OCI-LY3 (cell line): ENCODE measurements around the gene GMPPA.
A peak's percentile ranks its signal among the peaks of the same experiment; 100 is the strongest.

Experiments used
- H2AFZ ChIP-seq: fragments of 200-600, 300-600 bp; shearing (Covaris generic); 2 replicates; pipeline ENCODE4 v1.6.0; 2014; ENCODE audit warnings: antibody characterized with exemption, low read depth, low read length
- H3K27ac ChIP-seq: fragments of 200-600, 300-600 bp; sonication (generic); 2 replicates; pipeline ENCODE4 v1.5.1; 2014; ENCODE audit warnings: mild to moderate bottlenecking, low read length, moderate library complexity, mixed read lengths
- H3K27me3 ChIP-seq: fragments of 200-600, 300-600 bp; sonication (generic); 2 replicates; pipeline ENCODE4 v1.6.1; 2014; ENCODE audit warnings: low read depth, low read length, mixed read lengths
- H3K36me3 ChIP-seq: fragments of 200-600, 300-600 bp; sonication (generic); replicated peaks from 2 replicates; pipeline ENCODE3; 2014; ENCODE audit warnings: low read depth, low read length, mixed read lengths
- H3K4me1 ChIP-seq: fragments of 300-600, 200-600 bp; sonication (generic); 2 replicates; pipeline ENCODE4 v1.6.1; 2014; ENCODE audit warnings: low read length, mixed read lengths
- H3K4me2 ChIP-seq: fragments of 200-600, 300-600 bp; sonication (generic); 2 replicates; pipeline ENCODE4 v1.6.1; 2014; ENCODE audit warnings: low read length, mixed read lengths
- H3K4me3 ChIP-seq: fragments of 300-600, 200-600 bp; sonication (generic); 2 replicates; pipeline ENCODE4 v1.5.1; 2014; ENCODE audit warnings: antibody characterized with exemption, mild to moderate bottlenecking, low read length, moderate library complexity
- H3K79me2 ChIP-seq: fragments of 300-600, 200-600 bp; shearing (Covaris generic); 2 replicates; pipeline ENCODE4 v1.6.1; 2014; ENCODE audit warnings: mild to moderate bottlenecking, low read length, mixed read lengths
- H3K9ac ChIP-seq: fragments of 300-600, 200-600 bp; shearing (Covaris generic); 2 replicates; pipeline ENCODE4 v1.6.0; 2014; ENCODE audit warnings: mild to moderate bottlenecking, low read length, moderate library complexity
- H3K9me3 ChIP-seq: fragments of 200-600, 300-600 bp; shearing (Covaris generic); 2 replicates; pipeline ENCODE4 v1.6.1; 2014; ENCODE audit warnings: low read length, mixed read lengths; ENCODE audit not compliant: insufficient read depth
- H4K20me1 ChIP-seq: fragments of 200-600, 300-600 bp; sonication (generic); 2 replicates; pipeline ENCODE4 v1.6.1; 2016; ENCODE audit warnings: low read length, mixed read lengths; ENCODE audit not compliant: insufficient read depth
- CTCF ChIP-seq: fragments of 200-600, 300-600 bp; sonication (generic); IDR thresholded peaks from 2 replicates; pipeline ENCODE4 v1.5.1; 2014; ENCODE audit warnings: antibody characterized with exemption, low read length, low read depth
- EZH2phosphoT487 ChIP-seq: fragments of 200-600 bp; shearing (Covaris generic); IDR thresholded peaks from 2 replicates; pipeline ENCODE4 v1.6.1; 2018; ENCODE audit warnings: antibody characterized with exemption, mixed run types, low read depth

The GMPPA gene

GRCh38 chr2:219497495-219498279 lies 1.0 kb upstream of the GMPPA start:
- Histone ChIP-seq H3K4me1 (peaks cover 11% of the 10 kb centered on the region), H3K9ac (peak overlapping the region; percentile 88)

GRCh38 chr2:219499058-219499307 lies 292 bp downstream of the GMPPA start:
- H4K20me1 ChIP-seq = no peaks in the 10 kb centered on the region
- no peaks in the 10 kb centered on the region for H3K36me3 ChIP-seq
- peak overlapping the region; percentile 91 for H3K4me2 ChIP-seq
- H3K9ac ChIP-seq = peak overlapping the region; percentile 88
- H3K27me3 ChIP-seq = peaks cover 8% of the 10 kb centered on the region; the same call in 1 of the 2 replicates
- H3K27ac ChIP-seq = no peak overlapping the region
- no peak for TF ChIP-seq EZH2phosphoT487
- TF ChIP-seq CTCF = no peak
- no peaks in the 10 kb centered on the region for H3K9me3 ChIP-seq
- H3K79me2 ChIP-seq = peaks cover 11% of the 10 kb centered on the region
- no peak overlapping the region for H2AFZ ChIP-seq
- H3K4me3 ChIP-seq = peak overlapping the region; percentile 98
- H3K4me1 ChIP-seq = peaks cover 11% of the 10 kb centered on the region

More at GRCh38 chr2:219497495-219498279, 1.0 kb upstream of the GMPPA start:
- H2AFZ ChIP-seq = 0 out of 2 replicates have a peak overlapping the region, but pooled peaks have one; percentile 64
- no peak overlapping the region for H3K27ac ChIP-seq
- peaks cover 8% of the 10 kb centered on the region; the same call in 1 of the 2 replicates for H3K27me3 ChIP-seq
- peaks cover 11% of the 10 kb centered on the region for H3K79me2 ChIP-seq
- H3K9me3 ChIP-seq = no peaks in the 10 kb centered on the region
- no peaks in the 10 kb centered on the region for H3K36me3 ChIP-seq
- H4K20me1 ChIP-seq = no peaks in the 10 kb centered on the region
- peak overlapping the region; percentile 90 for H3K4me2 ChIP-seq
- H3K4me3 ChIP-seq = peak overlapping the region; percentile 98
- TF ChIP-seq CTCF (no peak), EZH2phosphoT487 (no peak)

GRCh38 chr2:219499555-219499954 lies 864 bp downstream of the GMPPA start:
- Histone ChIP-seq H3K27me3 (peaks cover 7% of the 10 kb centered on the region; the same call in 1 of the 2 replicates), H3K4me3 (peak overlapping the region; percentile 98), H2AFZ (no peak overlapping the region), H3K9me3 (no peaks in the 10 kb centered on the region), H3K9ac (peak overlapping the region; percentile 88), H3K27ac (no peak overlapping the region), H3K4me1 (peaks cover 11% of the 10 kb centered on the region), H3K36me3 (no peaks in the 10 kb centered on the region), H3K79me2 (peaks cover 11% of the 10 kb centered on the region), H3K4me2 (peak overlapping the region; percentile 91), H4K20me1 (no peaks in the 10 kb centered on the region)
- TF ChIP-seq CTCF (no peak), EZH2phosphoT487 (no peak)

GRCh38 chr2:219500135-219500534 lies 1.4 kb downstream of the GMPPA start:
- Histone ChIP-seq H3K4me1 (peaks cover 11% of the 10 kb centered on the region), H3K27ac (no peak overlapping the region), H3K27me3 (peaks cover 1% of the 10 kb centered on the region; the same call in 1 of the 2 replicates), H3K79me2 (peaks cover 11% of the 10 kb centered on the region), H3K36me3 (no peaks in the 10 kb centered on the region), H3K9ac (no peak overlapping the region), H4K20me1 (no peaks in the 10 kb centered on the region), H3K4me2 (peak overlapping the region; percentile 91), H2AFZ (no peak overlapping the region), H3K9me3 (no peaks in the 10 kb centered on the region), H3K4me3 (peak overlapping the region; percentile 98; the same call in 1 of the 2 replicates)
- TF ChIP-seq CTCF (peak; percentile 14; the same call in 1 of the 2 replicates), EZH2phosphoT487 (no peak)
